Measurements from ENCODE around the gene EGR2.
"Not testable (repeated sequence)": the region's sequence is repeated elsewhere in the genome, so short reads cannot be mapped to it uniquely, and the experiment has no call there.

EGR2 gene

GRCh38 chr10:62794306-62794705, 21.9 kb downstream of the EGR2 start:
- no peak overlapping the region for H3K27ac ChIP-seq

DNA sequence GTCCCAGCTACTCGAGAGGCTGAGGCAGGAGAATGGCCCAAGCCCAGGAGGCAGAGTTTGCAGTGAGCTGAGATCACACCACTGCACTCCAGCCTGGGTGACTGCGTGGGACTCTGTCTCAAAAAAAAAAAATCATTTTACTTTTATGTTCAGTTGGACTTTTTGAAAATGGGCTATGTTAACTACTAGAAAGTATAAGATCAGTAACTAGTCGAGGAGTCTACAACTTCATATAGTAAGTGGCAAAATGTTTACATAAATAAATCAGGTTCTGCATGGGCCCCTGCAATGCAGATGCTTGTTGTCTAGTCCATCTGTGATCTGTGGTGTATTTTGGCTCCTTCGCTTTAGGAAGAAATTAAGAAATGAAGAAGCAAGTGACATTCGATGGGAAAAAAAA, 23.9 kb downstream of the EGR2 start:
- TF ChIP-seq, protein P1, sequence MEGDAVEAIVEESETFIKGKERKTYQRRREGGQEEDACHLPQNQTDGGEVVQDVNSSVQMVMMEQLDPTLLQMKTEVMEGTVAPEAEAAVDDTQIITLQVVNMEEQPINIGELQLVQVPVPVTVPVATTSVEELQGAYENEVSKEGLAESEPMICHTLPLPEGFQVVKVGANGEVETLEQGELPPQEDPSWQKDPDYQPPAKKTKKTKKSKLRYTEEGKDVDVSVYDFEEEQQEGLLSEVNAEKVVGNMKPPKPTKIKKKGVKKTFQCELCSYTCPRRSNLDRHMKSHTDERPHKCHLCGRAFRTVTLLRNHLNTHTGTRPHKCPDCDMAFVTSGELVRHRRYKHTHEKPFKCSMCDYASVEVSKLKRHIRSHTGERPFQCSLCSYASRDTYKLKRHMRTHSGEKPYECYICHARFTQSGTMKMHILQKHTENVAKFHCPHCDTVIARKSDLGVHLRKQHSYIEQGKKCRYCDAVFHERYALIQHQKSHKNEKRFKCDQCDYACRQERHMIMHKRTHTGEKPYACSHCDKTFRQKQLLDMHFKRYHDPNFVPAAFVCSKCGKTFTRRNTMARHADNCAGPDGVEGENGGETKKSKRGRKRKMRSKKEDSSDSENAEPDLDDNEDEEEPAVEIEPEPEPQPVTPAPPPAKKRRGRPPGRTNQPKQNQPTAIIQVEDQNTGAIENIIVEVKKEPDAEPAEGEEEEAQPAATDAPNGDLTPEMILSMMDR (conservative IDR thresholded peaks at IDR 0.05), result no peak
- TF ChIP-seq ZFX (IDR thresholded peaks at IDR 0.05), result no peak
- H3K27ac ChIP-seq, result no peak overlapping the region

More at GRCh38 chr10:62794306-62794705, 21.9 kb downstream of the EGR2 start:
- TF ChIP-seq ZFX (IDR thresholded peaks at IDR 0.05), result no peak
- TF ChIP-seq, protein P1 (conservative IDR thresholded peaks at IDR 0.05), result no peak

- TF ChIP-seq, protein P1 (conservative IDR thresholded peaks at IDR 0.05), result no peak
- TF ChIP-seq ZFX (IDR thresholded peaks at IDR 0.05), result no peak
- H3K27ac ChIP-seq, result no peak overlapping the region
These were observed 25.6 kb downstream of the EGR2 start for GRCh38 chr10:62790571-62790970.

DNA sequence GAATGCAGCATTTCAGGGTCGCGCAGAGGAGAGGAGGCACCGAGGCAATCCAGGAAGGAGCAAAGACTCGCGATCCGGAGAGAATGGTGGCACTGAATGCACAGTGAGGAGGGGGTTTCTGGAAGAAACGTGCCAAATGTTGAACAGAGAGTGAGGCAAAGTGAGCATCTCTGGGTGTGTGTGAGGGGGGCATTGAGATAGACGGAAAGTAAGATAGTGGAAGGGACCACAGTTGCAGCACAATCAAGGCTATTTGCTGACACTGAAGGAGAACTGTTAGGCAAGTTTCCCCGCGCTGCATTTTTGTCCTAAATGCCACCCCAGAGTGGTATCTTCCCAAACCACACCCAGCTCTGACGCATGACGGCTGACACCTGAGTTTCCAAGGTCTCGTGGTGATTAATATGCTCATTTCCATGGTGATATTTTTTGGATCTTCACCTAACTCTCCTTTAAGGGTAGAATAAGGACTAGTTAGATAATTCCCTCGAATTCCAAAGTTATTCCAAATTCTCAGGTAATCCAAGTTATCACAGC, 26.1 kb downstream of the EGR2 start:
- no peak overlapping the region for H3K27ac ChIP-seq
- TF ChIP-seq, protein P1 (conservative IDR thresholded peaks at IDR 0.05), result no peak
- TF ChIP-seq ZFX (IDR thresholded peaks at IDR 0.05), result no peak

- no peak overlapping the region for H3K27ac ChIP-seq
- TF ChIP-seq ZFX (IDR thresholded peaks at IDR 0.05), result no peak
These were observed 27.2 kb downstream of the EGR2 start for GRCh38 chr10:62788861-62789467.

DNA sequence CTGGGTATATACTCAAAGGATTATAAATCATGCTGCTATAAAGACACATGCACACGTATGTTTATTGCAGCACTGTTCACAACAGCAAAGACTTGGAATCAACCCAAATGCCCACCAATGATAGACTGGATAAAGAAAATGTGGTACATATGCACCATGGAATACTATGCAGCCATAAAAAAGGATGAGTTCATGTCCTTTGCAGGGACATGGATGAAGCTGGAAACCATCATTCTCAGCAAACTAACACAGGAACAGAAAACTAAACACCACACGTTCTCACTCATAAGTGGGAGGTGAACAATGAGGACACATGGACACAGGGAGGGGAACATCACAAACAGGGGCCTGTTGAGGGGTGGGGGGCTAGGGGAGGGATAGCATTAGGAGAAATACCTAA, 27.9 kb downstream of the EGR2 start:
- H3K27ac ChIP-seq, result not testable (repeated sequence)

- H3K27ac ChIP-seq, result not testable (repeated sequence)
These were observed 31.6 kb downstream of the EGR2 start for GRCh38 chr10:62784537-62784936.

- TF ChIP-seq, protein P1 (conservative IDR thresholded peaks at IDR 0.05), result no peak
- TF ChIP-seq ZFX (IDR thresholded peaks at IDR 0.05), result no peak
- H3K27ac ChIP-seq, result no peak overlapping the region
These were observed 36.5 kb downstream of the EGR2 start for GRCh38 chr10:62779487-62780248.

DNA sequence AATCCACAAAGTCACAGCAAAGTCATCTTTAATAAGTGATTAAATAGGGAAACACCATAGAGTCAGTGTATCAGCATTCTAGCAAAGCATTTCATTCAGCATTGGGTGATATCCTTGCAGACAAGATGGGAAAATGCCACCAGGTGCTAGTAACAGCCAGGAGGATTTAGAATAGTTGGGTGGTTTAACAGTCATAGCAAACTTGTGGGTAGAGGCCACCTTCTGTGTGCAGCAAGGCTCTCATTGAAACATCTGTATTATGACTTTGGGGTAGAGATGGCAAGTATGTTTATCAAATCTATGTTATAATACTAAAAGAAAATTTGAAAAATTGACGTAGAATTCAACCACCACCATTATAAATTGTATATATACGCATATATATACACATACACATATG, 38.0 kb downstream of the EGR2 start:
- TF ChIP-seq, protein P1 (conservative IDR thresholded peaks at IDR 0.05), result no peak
- no peak for TF ChIP-seq ZFX (IDR thresholded peaks at IDR 0.05)
- H3K27ac ChIP-seq, result no peak overlapping the region

All from C4-2B (cell line).